ENCODE results near the gene DUS1L. TPM values are rescaled to one million over a fixed set of nuclear protein-coding genes. Genes with fewer than 3 reads are reported as not detected.

The DUS1L gene
- total RNA-seq, 5 donors from 2014 or later (not counting 1 experiment from before 2014, with no cell fraction given): 137 to 186 (median 177) TPM

GRCh38 chr17:82092995-82093751 lies 27.6 kb upstream of the DUS1L start:
- ATAC-seq (replicated peaks in 1 of 4): no peak
- ChIA-PET POLR2A (interaction anchor here in 1 of 2 donors (0.7 to 0.8 kb wide), 2 partner anchors 73 to 349 kb away, joined by 3 to 8 read pairs; no protein-coding TSS in a partner anchor), CTCF (interaction anchor here in 1 of 2 donors (0.6 kb wide), 1 partner anchor 208 kb away, joined by 3 read pairs; no protein-coding TSS in a partner anchor)
- Histone ChIP-seq H3K4me1 (ENCODE audit: control insufficient read depth in 1 of 2, extremely low read depth in 1 of 2, insufficient read depth in 2 of 2, low read length in 2 of 2) (peaks cover 5 to 18% of the 10 kb centered on the region in 2 experiments), H3K9me3 (no peaks in the 10 kb centered on the region), H3K36me3 (ENCODE audit: control insufficient read depth in 2 of 2, extremely low read depth in 1 of 2, insufficient read depth in 1 of 2, low read length in 1 of 2) (peaks cover 25 to 71% of the 10 kb centered on the region in 2 donors), H3K27ac (ENCODE audit: low read length) (no peak overlapping the region), H3K4me3 (ENCODE audit: control insufficient read depth in 1 of 2, extremely low read depth in 1 of 2, low read length in 1 of 2) (no peak overlapping the region), H3K27me3 (replicated peaks in 1 of 2; ENCODE audit: control insufficient read depth in 2 of 2, extremely low read depth in 1 of 2, insufficient read depth in 2 of 2, low read length in 1 of 2) (no peaks in the 10 kb centered on the region)
- no peaks in the 10 kb centered on the region for H3K27me3 Mint-ChIP-seq
- H3K4me1 Mint-ChIP-seq: peaks cover 2 to 5% (median 2%) of the 10 kb centered on the region in 3 donors
- H3K9me3 Mint-ChIP-seq: no peaks in the 10 kb centered on the region
- H3K4me3 Mint-ChIP-seq: no peak overlapping the region
- peak in 2 of 35 experiments; percentile 1 to 3 for DNase-seq
- 98% methylated on average over 34 of the region's 40 CpGs for WGBS (ENCODE audit: insufficient coverage)
- peaks cover 4% of the 10 kb centered on the region for H3K36me3 Mint-ChIP-seq
- no peak overlapping the region for H3K27ac Mint-ChIP-seq

- no peak for DNase-seq
- no peak for ATAC-seq (replicated peaks in 1 of 4)
- Histone ChIP-seq H3K4me1 (ENCODE audit: control insufficient read depth in 1 of 2, extremely low read depth in 1 of 2, insufficient read depth in 2 of 2, low read length in 2 of 2) (peaks cover 5 to 18% of the 10 kb centered on the region in 2 experiments), H3K27ac (ENCODE audit: low read length) (no peak overlapping the region), H3K36me3 (ENCODE audit: control insufficient read depth in 2 of 2, extremely low read depth in 1 of 2, insufficient read depth in 1 of 2, low read length in 1 of 2) (peaks cover 25 to 75% of the 10 kb centered on the region in 2 donors), H3K4me3 (ENCODE audit: control insufficient read depth in 1 of 2, extremely low read depth in 1 of 2, low read length in 1 of 2) (no peak overlapping the region), H3K9me3 (no peaks in the 10 kb centered on the region), H3K27me3 (replicated peaks in 1 of 2; ENCODE audit: control insufficient read depth in 2 of 2, extremely low read depth in 1 of 2, insufficient read depth in 2 of 2, low read length in 1 of 2) (no peaks in the 10 kb centered on the region)
- no peak overlapping the region for H3K27ac Mint-ChIP-seq
- H3K4me3 Mint-ChIP-seq: no peak overlapping the region
- no peaks in the 10 kb centered on the region for H3K9me3 Mint-ChIP-seq
- ChIA-PET CTCF (interaction anchor here in 1 of 2 donors (0.6 kb wide), 1 partner anchor 208 kb away, joined by 3 read pairs; no protein-coding TSS in a partner anchor), POLR2A (interaction anchor here in 1 of 2 donors (0.7 to 0.8 kb wide), 2 partner anchors 73 to 349 kb away, joined by 3 to 8 read pairs; no protein-coding TSS in a partner anchor)
- peaks cover 2 to 5% (median 2%) of the 10 kb centered on the region in 3 donors for H3K4me1 Mint-ChIP-seq
- 94% methylated on average over 16 of the region's 20 CpGs for WGBS (ENCODE audit: insufficient coverage)
- H3K27me3 Mint-ChIP-seq: no peaks in the 10 kb centered on the region
- H3K36me3 Mint-ChIP-seq: peaks cover 4% of the 10 kb centered on the region
Observed at GRCh38 chr17:82092628-82092994, 27.0 kb upstream of the DUS1L start.

- DNase-seq (no peak), ATAC-seq (replicated peaks in 1 of 4) (no peak)
- Mint-ChIP-seq H3K4me1 (peaks cover 2 to 5% (median 2%) of the 10 kb centered on the region in 3 donors), H3K27me3 (no peaks in the 10 kb centered on the region), H3K9me3 (no peaks in the 10 kb centered on the region), H3K4me3 (no peak overlapping the region), H3K36me3 (peaks cover 4% of the 10 kb centered on the region), H3K27ac (no peak overlapping the region)
- H3K36me3 ChIP-seq (ENCODE audit: control insufficient read depth in 2 of 2, extremely low read depth in 1 of 2, insufficient read depth in 1 of 2, low read length in 1 of 2): peaks cover 25 to 79% of the 10 kb centered on the region in 2 donors
- WGBS (ENCODE audit: insufficient coverage): 96% methylated on average over 19 of the region's 23 CpGs
- H3K27ac ChIP-seq (ENCODE audit: low read length): no peak overlapping the region
- H3K4me1 ChIP-seq (ENCODE audit: control insufficient read depth in 1 of 2, extremely low read depth in 1 of 2, insufficient read depth in 2 of 2, low read length in 2 of 2): peaks cover 4 to 17% of the 10 kb centered on the region in 2 experiments
- no peaks in the 10 kb centered on the region for H3K9me3 ChIP-seq
- H3K27me3 ChIP-seq (replicated peaks in 1 of 2; ENCODE audit: control insufficient read depth in 2 of 2, extremely low read depth in 1 of 2, insufficient read depth in 2 of 2, low read length in 1 of 2): no peaks in the 10 kb centered on the region
- H3K4me3 ChIP-seq (ENCODE audit: control insufficient read depth in 1 of 2, extremely low read depth in 1 of 2, low read length in 1 of 2): no peak overlapping the region
- CTCF ChIA-PET: no interaction called here
- POLR2A ChIA-PET: interaction anchor here (0.5 to 0.8 kb wide), 2 partner anchors 74 to 284 kb away, joined by 3 to 5 read pairs; no protein-coding TSS in a partner anchor
Observed at GRCh38 chr17:82092094-82092586, 26.5 kb upstream of the DUS1L start.

- CTCF ChIA-PET: no interaction called here
- Mint-ChIP-seq H3K9me3 (no peaks in the 10 kb centered on the region), H3K27ac (no peak overlapping the region), H3K4me1 (peaks cover 2 to 5% (median 2%) of the 10 kb centered on the region in 3 donors), H3K27me3 (no peaks in the 10 kb centered on the region), H3K36me3 (peaks cover 4% of the 10 kb centered on the region), H3K4me3 (no peak overlapping the region)
- Histone ChIP-seq H3K4me3 (ENCODE audit: control insufficient read depth in 1 of 2, extremely low read depth in 1 of 2, low read length in 1 of 2) (no peak overlapping the region), H3K36me3 (ENCODE audit: control insufficient read depth in 2 of 2, extremely low read depth in 1 of 2, insufficient read depth in 1 of 2, low read length in 1 of 2) (peaks cover 25 to 84% of the 10 kb centered on the region in 2 donors), H3K27ac (ENCODE audit: low read length) (no peak overlapping the region), H3K27me3 (replicated peaks in 1 of 2; ENCODE audit: control insufficient read depth in 2 of 2, extremely low read depth in 1 of 2, insufficient read depth in 2 of 2, low read length in 1 of 2) (no peaks in the 10 kb centered on the region), H3K9me3 (no peaks in the 10 kb centered on the region), H3K4me1 (ENCODE audit: control insufficient read depth in 1 of 2, extremely low read depth in 1 of 2, insufficient read depth in 2 of 2, low read length in 2 of 2) (peaks cover 0 to 10% of the 10 kb centered on the region in 2 experiments)
- 98% methylated on average over 32 of the region's 37 CpGs for WGBS (ENCODE audit: insufficient coverage)
- POLR2A ChIA-PET: no interaction called here
- DNase-seq (no peak), ATAC-seq (replicated peaks in 1 of 4) (no peak)
Observed at GRCh38 chr17:82091264-82092066, 25.9 kb upstream of the DUS1L start.

- H3K27me3 Mint-ChIP-seq: no peaks in the 10 kb centered on the region
- H3K9me3 ChIP-seq: no peaks in the 10 kb centered on the region
- no peaks in the 10 kb centered on the region for H3K4me1 Mint-ChIP-seq
- DNase-seq: peak in 1 of 35 experiments; percentile 1
- H3K9me3 Mint-ChIP-seq: no peaks in the 10 kb centered on the region
- ChIA-PET POLR2A (interaction anchor here in 1 of 2 donors (0.5 kb wide), 1 partner anchor 25 kb away, joined by 7 read pairs; no protein-coding TSS in a partner anchor), CTCF (no interaction called here)
- H3K27ac ChIP-seq (ENCODE audit: low read length): no peak overlapping the region
- WGBS (ENCODE audit: insufficient coverage): 97% methylated on average over 24 of the region's 29 CpGs
- peaks cover 0 to 3% of the 10 kb centered on the region in 2 experiments for H3K4me1 ChIP-seq (ENCODE audit: control insufficient read depth in 1 of 2, extremely low read depth in 1 of 2, insufficient read depth in 2 of 2, low read length in 2 of 2)
- no peak overlapping the region for H3K27ac Mint-ChIP-seq
- H3K4me3 ChIP-seq (ENCODE audit: control insufficient read depth in 1 of 2, extremely low read depth in 1 of 2, low read length in 1 of 2): no peak overlapping the region
- H3K36me3 ChIP-seq (ENCODE audit: control insufficient read depth in 2 of 2, extremely low read depth in 1 of 2, insufficient read depth in 1 of 2, low read length in 1 of 2): peaks cover 26 to 84% of the 10 kb centered on the region in 2 donors
- peaks cover 4% of the 10 kb centered on the region for H3K36me3 Mint-ChIP-seq
- no peaks in the 10 kb centered on the region for H3K27me3 ChIP-seq (replicated peaks in 1 of 2; ENCODE audit: control insufficient read depth in 2 of 2, extremely low read depth in 1 of 2, insufficient read depth in 2 of 2, low read length in 1 of 2)
- H3K4me3 Mint-ChIP-seq: no peak overlapping the region
- ATAC-seq (replicated peaks in 1 of 4): no peak
Observed at GRCh38 chr17:82090549-82091263, 25.1 kb upstream of the DUS1L start.
